ENCODE data around the gene ITGA4. TPM values are rescaled to one million over a fixed set of nuclear protein-coding genes. Genes with fewer than 3 reads are reported as not detected.

The ITGA4 gene
- total RNA-seq, 1 experiment from 2014 or later = 0.33 TPM

DNA sequence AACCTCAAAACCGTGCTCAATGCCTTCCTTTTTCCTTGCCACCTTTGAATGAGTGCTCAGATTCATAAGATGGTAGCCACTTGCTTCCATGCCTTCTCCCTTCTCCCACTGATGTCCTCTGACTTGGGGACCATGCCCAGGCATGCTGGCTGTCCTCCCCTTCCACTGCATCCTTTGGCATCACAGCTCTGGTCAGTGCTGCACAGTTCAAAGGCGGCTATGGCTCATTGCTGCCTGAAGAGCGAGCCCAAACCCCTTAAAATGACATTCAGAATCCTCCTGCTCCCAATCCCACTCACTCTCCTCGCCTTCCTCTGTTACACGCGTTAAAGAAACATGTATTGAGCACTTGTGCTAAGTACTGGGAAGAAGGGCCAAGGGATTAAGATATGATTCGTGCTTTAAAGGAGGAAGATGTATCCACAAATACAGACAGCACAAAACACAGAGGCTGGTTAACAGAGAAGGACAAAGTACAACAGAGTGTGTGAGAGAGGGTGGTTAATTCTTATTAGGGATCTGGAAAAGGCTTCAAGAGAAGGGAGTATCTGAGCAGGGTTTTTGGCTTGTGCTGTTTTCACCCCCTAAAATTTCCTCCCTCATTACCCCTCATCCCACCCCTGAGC, 118.0 kb downstream of the ITGA4 start:
- no peaks in the 10 kb centered on the region for H3K27me3 Mint-ChIP-seq (ENCODE audit: unreplicated experiment)
- intact Hi-C loops (cut with micrococcal nuclease; ENCODE audit: unreplicated experiment) = loop anchor here (10.0 kb wide), 1 partner anchor 1450 kb away; no protein-coding TSS in a partner anchor
- CTCF ChIA-PET = interaction anchor here (5.6 kb wide), 1 partner anchor 140 kb away, joined by 91 read pairs; no protein-coding TSS in a partner anchor
- TF ChIP-seq, protein P1, sequence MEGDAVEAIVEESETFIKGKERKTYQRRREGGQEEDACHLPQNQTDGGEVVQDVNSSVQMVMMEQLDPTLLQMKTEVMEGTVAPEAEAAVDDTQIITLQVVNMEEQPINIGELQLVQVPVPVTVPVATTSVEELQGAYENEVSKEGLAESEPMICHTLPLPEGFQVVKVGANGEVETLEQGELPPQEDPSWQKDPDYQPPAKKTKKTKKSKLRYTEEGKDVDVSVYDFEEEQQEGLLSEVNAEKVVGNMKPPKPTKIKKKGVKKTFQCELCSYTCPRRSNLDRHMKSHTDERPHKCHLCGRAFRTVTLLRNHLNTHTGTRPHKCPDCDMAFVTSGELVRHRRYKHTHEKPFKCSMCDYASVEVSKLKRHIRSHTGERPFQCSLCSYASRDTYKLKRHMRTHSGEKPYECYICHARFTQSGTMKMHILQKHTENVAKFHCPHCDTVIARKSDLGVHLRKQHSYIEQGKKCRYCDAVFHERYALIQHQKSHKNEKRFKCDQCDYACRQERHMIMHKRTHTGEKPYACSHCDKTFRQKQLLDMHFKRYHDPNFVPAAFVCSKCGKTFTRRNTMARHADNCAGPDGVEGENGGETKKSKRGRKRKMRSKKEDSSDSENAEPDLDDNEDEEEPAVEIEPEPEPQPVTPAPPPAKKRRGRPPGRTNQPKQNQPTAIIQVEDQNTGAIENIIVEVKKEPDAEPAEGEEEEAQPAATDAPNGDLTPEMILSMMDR (IDR thresholded peaks at IDR 0.05; ENCODE audit: unreplicated experiment) = no peak
- no peaks in the 10 kb centered on the region for H3K36me3 Mint-ChIP-seq (ENCODE audit: insufficient read depth, unreplicated experiment)
- no TSS peak for BruUV-seq (replicated peaks)
- no peak for DNase-seq
- H3K4me3 Mint-ChIP-seq (ENCODE audit: low read depth, unreplicated experiment) = no peak overlapping the region
- H3K27ac Mint-ChIP-seq (ENCODE audit: unreplicated experiment) = no peak overlapping the region
- no peaks in the 10 kb centered on the region for H3K9me3 Mint-ChIP-seq (ENCODE audit: low read depth, unreplicated experiment)
- no peaks in the 10 kb centered on the region for H3K4me1 Mint-ChIP-seq (ENCODE audit: low read depth, unreplicated experiment)

DNA sequence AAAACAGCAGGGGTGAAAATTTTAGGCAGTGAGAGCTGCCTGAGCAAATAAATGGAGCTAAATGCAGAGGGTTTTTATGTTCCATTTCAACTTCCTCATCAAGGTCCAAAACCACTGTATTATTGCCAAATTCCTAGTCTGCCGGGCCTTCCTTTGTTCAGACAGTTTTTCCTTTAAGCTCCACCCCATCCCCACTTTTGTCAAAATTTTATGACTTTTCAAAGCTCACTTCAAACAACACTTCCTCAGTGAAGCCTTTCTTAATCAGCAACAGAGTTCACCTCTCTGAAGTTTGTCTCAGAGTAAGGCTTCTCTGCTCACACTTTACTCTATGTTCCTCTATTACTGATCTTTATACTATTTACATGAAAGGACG, 118.5 kb downstream of the ITGA4 start:
- CTCF ChIA-PET = interaction anchor here (5.6 kb wide), 1 partner anchor 140 kb away, joined by 91 read pairs; no protein-coding TSS in a partner anchor
- no peak for DNase-seq
- TF ChIP-seq, protein P1 (IDR thresholded peaks at IDR 0.05; ENCODE audit: unreplicated experiment) = no peak
- no peaks in the 10 kb centered on the region for H3K36me3 Mint-ChIP-seq (ENCODE audit: insufficient read depth, unreplicated experiment)
- H3K27ac Mint-ChIP-seq (ENCODE audit: unreplicated experiment) = no peak overlapping the region
- no peaks in the 10 kb centered on the region for H3K27me3 Mint-ChIP-seq (ENCODE audit: unreplicated experiment)
- intact Hi-C loops (cut with micrococcal nuclease; ENCODE audit: unreplicated experiment) = loop anchor here (10.0 kb wide), 1 partner anchor 1451 kb away; no protein-coding TSS in a partner anchor
- H3K4me1 Mint-ChIP-seq (ENCODE audit: low read depth, unreplicated experiment) = no peaks in the 10 kb centered on the region
- no peaks in the 10 kb centered on the region for H3K9me3 Mint-ChIP-seq (ENCODE audit: low read depth, unreplicated experiment)
- BruUV-seq (replicated peaks) = no TSS peak
- H3K4me3 Mint-ChIP-seq (ENCODE audit: low read depth, unreplicated experiment) = no peak overlapping the region

DNA sequence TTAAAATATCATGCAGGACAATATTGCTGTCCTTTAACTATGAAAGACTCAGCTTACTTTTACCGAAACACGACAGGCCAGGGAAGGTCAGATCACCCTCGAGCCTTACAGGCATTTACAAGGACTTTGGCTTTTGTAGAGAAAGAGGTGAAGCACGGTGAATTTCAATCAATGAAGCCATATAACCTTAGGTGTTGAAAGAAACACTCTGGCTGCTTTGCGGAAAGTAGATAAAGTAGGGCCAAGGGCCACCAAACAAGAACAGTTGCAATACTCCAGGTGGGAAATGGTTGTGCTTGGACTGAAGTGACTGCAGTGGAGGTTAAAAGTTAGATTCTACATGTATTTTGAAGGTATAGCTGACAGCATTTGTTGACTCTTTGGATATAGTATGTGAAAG, 119.2 kb downstream of the ITGA4 start:
- TF ChIP-seq, protein P1 (IDR thresholded peaks at IDR 0.05; ENCODE audit: unreplicated experiment) = no peak
- no TSS peak for BruUV-seq (replicated peaks)
- no peak for DNase-seq
- CTCF ChIA-PET = interaction anchor here (1.1 to 1.3 kb wide), 2 partner anchors 10 to 139 kb away, joined by 3 to 4 read pairs; no protein-coding TSS in a partner anchor
- Mint-ChIP-seq H3K27me3 (ENCODE audit: unreplicated experiment) (no peaks in the 10 kb centered on the region), H3K27ac (ENCODE audit: unreplicated experiment) (no peak overlapping the region), H3K9me3 (ENCODE audit: low read depth, unreplicated experiment) (no peaks in the 10 kb centered on the region), H3K4me1 (ENCODE audit: low read depth, unreplicated experiment) (no peaks in the 10 kb centered on the region), H3K36me3 (ENCODE audit: insufficient read depth, unreplicated experiment) (no peaks in the 10 kb centered on the region), H3K4me3 (ENCODE audit: low read depth, unreplicated experiment) (no peak overlapping the region)
- intact Hi-C loops (cut with micrococcal nuclease; ENCODE audit: unreplicated experiment) = loop anchor here (10.0 kb wide), 1 partner anchor 1452 kb away; no protein-coding TSS in a partner anchor

DNA sequence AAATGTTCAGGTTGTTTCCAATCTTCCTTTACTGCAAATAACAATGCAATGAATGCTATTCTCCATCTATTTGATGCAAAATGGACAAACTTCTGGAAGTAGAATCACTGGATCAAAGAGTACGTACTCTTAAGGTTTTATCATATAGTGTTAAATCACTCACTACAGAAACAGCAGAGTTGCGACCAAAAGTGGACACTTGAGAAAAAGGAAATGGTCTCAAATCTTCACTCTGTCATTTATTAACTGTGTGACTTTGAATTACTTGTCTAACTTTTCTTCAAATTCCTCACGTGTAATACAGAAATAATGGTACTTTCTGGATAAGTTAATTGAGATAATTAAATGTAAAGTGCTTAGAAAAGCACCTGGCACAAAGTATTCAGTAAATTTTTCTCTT, 121.6 kb downstream of the ITGA4 start:
- Mint-ChIP-seq H3K4me1 (ENCODE audit: low read depth, unreplicated experiment) (no peaks in the 10 kb centered on the region), H3K27me3 (ENCODE audit: unreplicated experiment) (no peaks in the 10 kb centered on the region), H3K9me3 (ENCODE audit: low read depth, unreplicated experiment) (no peaks in the 10 kb centered on the region), H3K36me3 (ENCODE audit: insufficient read depth, unreplicated experiment) (no peaks in the 10 kb centered on the region), H3K4me3 (ENCODE audit: low read depth, unreplicated experiment) (no peak overlapping the region), H3K27ac (ENCODE audit: unreplicated experiment) (no peak overlapping the region)
- BruUV-seq (replicated peaks) = no TSS peak
- intact Hi-C loops (cut with micrococcal nuclease; ENCODE audit: unreplicated experiment) = loop anchor here (10.0 kb wide), 1 partner anchor 1454 kb away; no protein-coding TSS in a partner anchor
- TF ChIP-seq, protein P1 (IDR thresholded peaks at IDR 0.05; ENCODE audit: unreplicated experiment) = no peak
- DNase-seq = no peak
- CTCF ChIA-PET = no interaction called here
